Loucy (cell line): ENCODE data around the gene LCK.

ENCODE experiments used
- EZH2phosphoT487 ChIP-seq: fragments of 200-600 bp; IDR thresholded peaks from 2 replicates; pipeline ENCODE4 v1.6.1; 2018; ENCODE audit warnings: antibody characterized with exemption, mild to moderate bottlenecking, moderate library complexity, borderline replicate concordance
- TF ChIP-seq, protein P1 (sequence below): fragments of 200-600 bp; sonication (generic); conservative IDR thresholded peaks from 2 replicates; pipeline ENCODE4 v1.5.1; 2014; ENCODE audit warnings: mild to moderate bottlenecking, antibody characterized with exemption, low read length

DNA sequence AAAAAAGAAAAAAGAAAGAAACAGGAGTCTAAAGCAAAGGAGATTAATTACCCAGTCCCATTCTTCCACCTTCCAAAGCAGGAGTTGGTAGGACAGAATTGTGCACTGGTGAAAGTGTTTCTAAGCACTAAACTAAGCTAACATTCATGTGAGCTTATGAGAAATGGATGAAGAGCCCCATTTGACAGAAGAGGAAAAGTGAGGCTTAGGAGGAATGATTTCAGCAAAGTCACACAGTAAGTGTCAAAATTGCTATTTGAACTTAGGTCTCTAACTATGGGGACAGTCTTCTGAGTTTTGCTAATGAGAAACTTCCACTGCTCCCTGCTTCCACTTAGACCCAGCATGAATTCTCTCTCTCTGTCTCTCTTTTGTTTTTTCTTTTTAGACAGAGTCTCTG lies 18.7 kb downstream of the LCK start:
- TF ChIP-seq, protein P1, sequence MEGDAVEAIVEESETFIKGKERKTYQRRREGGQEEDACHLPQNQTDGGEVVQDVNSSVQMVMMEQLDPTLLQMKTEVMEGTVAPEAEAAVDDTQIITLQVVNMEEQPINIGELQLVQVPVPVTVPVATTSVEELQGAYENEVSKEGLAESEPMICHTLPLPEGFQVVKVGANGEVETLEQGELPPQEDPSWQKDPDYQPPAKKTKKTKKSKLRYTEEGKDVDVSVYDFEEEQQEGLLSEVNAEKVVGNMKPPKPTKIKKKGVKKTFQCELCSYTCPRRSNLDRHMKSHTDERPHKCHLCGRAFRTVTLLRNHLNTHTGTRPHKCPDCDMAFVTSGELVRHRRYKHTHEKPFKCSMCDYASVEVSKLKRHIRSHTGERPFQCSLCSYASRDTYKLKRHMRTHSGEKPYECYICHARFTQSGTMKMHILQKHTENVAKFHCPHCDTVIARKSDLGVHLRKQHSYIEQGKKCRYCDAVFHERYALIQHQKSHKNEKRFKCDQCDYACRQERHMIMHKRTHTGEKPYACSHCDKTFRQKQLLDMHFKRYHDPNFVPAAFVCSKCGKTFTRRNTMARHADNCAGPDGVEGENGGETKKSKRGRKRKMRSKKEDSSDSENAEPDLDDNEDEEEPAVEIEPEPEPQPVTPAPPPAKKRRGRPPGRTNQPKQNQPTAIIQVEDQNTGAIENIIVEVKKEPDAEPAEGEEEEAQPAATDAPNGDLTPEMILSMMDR = no peak
- TF ChIP-seq EZH2phosphoT487 = no peak
